Endothelial cell of umbilical vein (primary cell): Measurements from ENCODE around the gene KTN1. TPM values are rescaled to one million over a fixed set of nuclear protein-coding genes. Genes with fewer than 3 reads are reported as not detected.

Source experiments
- BruUV-seq: library from RNA; stranded (reverse); fragments of 400-500 nt; replicated peaks from 2 replicates; lab custom pipeline; 2021; lab: Mats Ljungman, UMichigan
- CTCF ChIA-PET: fragments of 300-600, 350-600 bp; sonication (Branson Sonifier 250); formaldehyde crosslinking; loops from one replicate; lab custom pipeline; 2021; ENCODE audit warnings: antibody characterized with exemption, inconsistent platforms; lab: Charles Lee
- POLR2A ChIA-PET: fragments of 300-600, 350-600 bp; sonication (Branson Sonifier 250); formaldehyde crosslinking; loops from one replicate; lab custom pipeline; 2021; ENCODE audit warnings: antibody characterized with exemption, inconsistent platforms; lab: Charles Lee
- DNase-seq: peaks from one replicate; pipeline ENCODE4 v3.0.0-alpha.2; 2011; ENCODE audit warnings: low read depth, low spot score
- FAIRE-seq: peaks from 2 replicates; lab custom pipeline; 2011; peaks lifted over from hg19 to GRCh38; lab: Jason Lieb, UNC
- H2AFZ ChIP-seq: 2 replicates; pipeline ENCODE4 v1.6.0; 2012; ENCODE audit warnings: low read depth, low read length, control low read depth, inconsistent platforms
- H3K27ac ChIP-seq: 2 replicates; pipeline ENCODE4 v1.5.1; 2011; ENCODE audit warnings: low read depth, mild to moderate bottlenecking, control low read depth, low read length, moderate library complexity; ENCODE audit not compliant: insufficient read depth
- H3K27me3 ChIP-seq, 2 experiments: 2 replicates each; pipeline versions ENCODE4 v1.6.0 to v1.6.1; 2011; ENCODE audit warnings: low read length in 2 of 2, mixed read lengths in 1 of 2; ENCODE audit not compliant: control insufficient read depth in 2 of 2, insufficient read depth in 2 of 2
- H3K36me3 ChIP-seq, 2 experiments: 2 replicates in 1 of 2; 3 replicates in 1 of 2; pipeline ENCODE4 v1.5.1; 2011; ENCODE audit warnings: low read length in 2 of 2, mild to moderate bottlenecking in 1 of 2, moderate library complexity in 1 of 2; ENCODE audit not compliant: control insufficient read depth in 2 of 2, insufficient read depth in 2 of 2; ENCODE audit errors: extremely low read depth in 1 of 2
- H3K4me1 ChIP-seq: 3 replicates; pipeline ENCODE4 v1.5.1; 2011; ENCODE audit warnings: mild to moderate bottlenecking, low read length; ENCODE audit not compliant: control insufficient read depth, insufficient read depth; ENCODE audit errors: extremely low read depth
- H3K4me2 ChIP-seq: 2 replicates; pipeline ENCODE4 v1.6.1; 2011; ENCODE audit warnings: low read length, control low read depth, mixed read lengths; ENCODE audit not compliant: insufficient read depth
- H3K4me3 ChIP-seq, 3 experiments: fragments of 200-600 bp in 1 of 3; sonication (generic), shearing (Covaris generic) in 1 of 3; replicated peaks in 1 of 3; 2 replicates each; pipeline ENCODE4 v1.5.1; 2011 to 2016; ENCODE audit warnings: control low read depth in 3 of 3, low read length in 3 of 3, mild to moderate bottlenecking in 2 of 3, inconsistent platforms in 1 of 3, low read depth in 1 of 3, moderate library complexity in 1 of 3; ENCODE audit not compliant: insufficient read depth in 1 of 3
- H3K79me2 ChIP-seq: 2 replicates; pipeline ENCODE4 v1.6.0; 2012; ENCODE audit warnings: low read length, inconsistent platforms; ENCODE audit not compliant: control insufficient read depth, insufficient read depth
- H3K9ac ChIP-seq: replicated peaks from 2 replicates; pipeline ENCODE3; 2011; ENCODE audit warnings: low read length, control low read depth; ENCODE audit not compliant: insufficient read depth; ENCODE audit errors: extremely low read depth
- H3K9me1 ChIP-seq: replicated peaks from 3 replicates; pipeline ENCODE4 v1.6.0; 2011; ENCODE audit warnings: mild to moderate bottlenecking, low read length; ENCODE audit not compliant: control insufficient read depth, insufficient read depth; ENCODE audit errors: extremely low read depth
- H3K9me3 ChIP-seq: replicated peaks from 2 replicates; pipeline ENCODE4 v1.5.1; 2012; ENCODE audit warnings: low read length, inconsistent platforms; ENCODE audit not compliant: control insufficient read depth, insufficient read depth
- H4K20me1 ChIP-seq: replicated peaks from 2 replicates; pipeline ENCODE3; 2011; ENCODE audit warnings: mild to moderate bottlenecking, low read length; ENCODE audit not compliant: control insufficient read depth, insufficient read depth; ENCODE audit errors: extremely low read depth
- EZH2 ChIP-seq: IDR thresholded peaks from 2 replicates; pipeline ENCODE4 v1.6.1; 2012; ENCODE audit warnings: borderline replicate concordance, low read depth, mild to moderate bottlenecking, moderate library complexity, low read length, inconsistent platforms; ENCODE audit not compliant: severe bottlenecking
- FOS ChIP-seq: IDR thresholded peaks from 2 replicates; pipeline ENCODE4 v1.6.1; 2011; ENCODE audit warnings: mild to moderate bottlenecking, low read length, moderate library complexity, borderline replicate concordance; ENCODE audit not compliant: insufficient read depth
- GATA2 ChIP-seq: IDR thresholded peaks from 2 replicates; pipeline ENCODE4 v1.7.0; 2011; ENCODE audit warnings: low read depth, mild to moderate bottlenecking, moderate library complexity, mixed read lengths, low read length; ENCODE audit not compliant: insufficient read length, insufficient read depth
- JUN ChIP-seq: IDR thresholded peaks from 2 replicates; pipeline ENCODE4 v1.6.1; 2011; ENCODE audit warnings: borderline replicate concordance, low read depth; ENCODE audit not compliant: insufficient read length, insufficient read depth
- MAX ChIP-seq: IDR thresholded peaks from 2 replicates; pipeline ENCODE4 v1.6.1; 2011; ENCODE audit not compliant: insufficient read depth, insufficient read length
- MYC ChIP-seq: IDR thresholded peaks from one replicate; pipeline ENCODE4 v1.6.1; 2011; ENCODE audit warnings: mild to moderate bottlenecking, low read depth, low read length
- POLR2A ChIP-seq: IDR thresholded peaks from 2 replicates; pipeline ENCODE4 v1.6.1; 2012; ENCODE audit warnings: low read depth, mild to moderate bottlenecking, control low read depth, low read length
- POLR2AphosphoS5 ChIP-seq: IDR thresholded peaks from 2 replicates; pipeline ENCODE4 v1.6.1; 2012; ENCODE audit warnings: low read depth, mild to moderate bottlenecking, control low read depth, low read length, moderate library complexity; ENCODE audit not compliant: insufficient read depth
- dilution Hi-C: fragments of 300-500 bp; cut with MboI; formaldehyde crosslinking; loops from one replicate; pipeline ENCODE4 v1.15.0; 2019; ENCODE audit warnings: low sequenced_read_pairs; ENCODE audit not compliant: extremely low pct_ligation_motif_present
- intact Hi-C: fragments of 100-400 bp; cut with micrococcal nuclease; formaldehyde crosslinking; loops from one replicate; pipeline ENCODE4 v1.10.0; 2022
- polyA plus RNA-seq, 4 experiments: library from polyadenylated mRNA; depleted of rRNA in 3 of 4; stranded (reverse) in 3 of 4; unstranded in 1 of 4; fragments of >200 nt; gene quantifications; 2 replicates each; pipeline versions ENCODE4 v1.2.1 to v1.2.3, GENCODE V29; 2011 to 2012; ENCODE audit warnings: missing spikeins in 1 of 4
- total RNA-seq: library from RNA; stranded (reverse); gene quantifications from 2 replicates; pipeline ENCODE4 v1.2.3, GENCODE V29; 2021
- TF ChIP-seq, protein P1 (sequence below), 2 donors: IDR thresholded peaks; 1 replicate in 1 of 2; 2 replicates in 1 of 2; pipeline ENCODE4 v1.5.1; 2011; ENCODE audit warnings: low read length in 2 of 2, mild to moderate bottlenecking in 2 of 2, moderate library complexity in 2 of 2, control low read depth in 1 of 2, inconsistent platforms in 1 of 2, low read depth in 1 of 2; ENCODE audit not compliant: insufficient read depth in 1 of 2; ENCODE audit errors: extremely low read depth in 1 of 2

KTN1 gene
- total and polyA plus RNA-seq, 2 donors (not counting 3 experiments of a cell fraction or from before 2014, with no cell fraction given), result 33.2 to 148 TPM

- TF ChIP-seq GATA2, result no peak
- no peak for TF ChIP-seq POLR2AphosphoS5
- no peak for TF ChIP-seq EZH2
- TF ChIP-seq JUN, result no peak
- TF ChIP-seq MYC, result no peak
- TF ChIP-seq, protein P1, sequence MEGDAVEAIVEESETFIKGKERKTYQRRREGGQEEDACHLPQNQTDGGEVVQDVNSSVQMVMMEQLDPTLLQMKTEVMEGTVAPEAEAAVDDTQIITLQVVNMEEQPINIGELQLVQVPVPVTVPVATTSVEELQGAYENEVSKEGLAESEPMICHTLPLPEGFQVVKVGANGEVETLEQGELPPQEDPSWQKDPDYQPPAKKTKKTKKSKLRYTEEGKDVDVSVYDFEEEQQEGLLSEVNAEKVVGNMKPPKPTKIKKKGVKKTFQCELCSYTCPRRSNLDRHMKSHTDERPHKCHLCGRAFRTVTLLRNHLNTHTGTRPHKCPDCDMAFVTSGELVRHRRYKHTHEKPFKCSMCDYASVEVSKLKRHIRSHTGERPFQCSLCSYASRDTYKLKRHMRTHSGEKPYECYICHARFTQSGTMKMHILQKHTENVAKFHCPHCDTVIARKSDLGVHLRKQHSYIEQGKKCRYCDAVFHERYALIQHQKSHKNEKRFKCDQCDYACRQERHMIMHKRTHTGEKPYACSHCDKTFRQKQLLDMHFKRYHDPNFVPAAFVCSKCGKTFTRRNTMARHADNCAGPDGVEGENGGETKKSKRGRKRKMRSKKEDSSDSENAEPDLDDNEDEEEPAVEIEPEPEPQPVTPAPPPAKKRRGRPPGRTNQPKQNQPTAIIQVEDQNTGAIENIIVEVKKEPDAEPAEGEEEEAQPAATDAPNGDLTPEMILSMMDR (IDR thresholded peaks at IDR 0.05; ENCODE audit: extremely low read depth in 1 of 2, insufficient read depth in 1 of 2, low read depth in 1 of 2, low read length in 2 of 2), result no peak
- TF ChIP-seq MAX, result no peak
- TF ChIP-seq FOS, result no peak
- no peak for TF ChIP-seq POLR2A
- H3K4me3 ChIP-seq, result no peak overlapping the region
- H3K9me1 ChIP-seq, result no peaks in the 10 kb centered on the region
- BruUV-seq, result no TSS peak
- no peak overlapping the region for H3K9ac ChIP-seq
- no peaks in the 10 kb centered on the region for H3K9me3 ChIP-seq
- dilution Hi-C loops (no loop called here), intact Hi-C loops (no loop called here)
- ChIA-PET CTCF (no interaction called here), POLR2A (no interaction called here)
- no peak for FAIRE-seq
- DNase-seq, result no peak
- no peaks in the 10 kb centered on the region for H4K20me1 ChIP-seq
- no peaks in the 10 kb centered on the region for H3K79me2 ChIP-seq
- no peaks in the 10 kb centered on the region for H3K27me3 ChIP-seq
- peaks cover 0 to 18% of the 10 kb centered on the region in 2 experiments for H3K36me3 ChIP-seq
- H3K4me2 ChIP-seq, result no peak overlapping the region
- H3K4me1 ChIP-seq, result no peaks in the 10 kb centered on the region
- no peak overlapping the region for H2AFZ ChIP-seq
- no peak overlapping the region for H3K27ac ChIP-seq
These were observed 74.2 kb downstream of the KTN1 start for GRCh38 chr14:55654243-55654642.
